Measurements from ENCODE around the gene CHMP5. TPM values are rescaled to one million over a fixed set of nuclear protein-coding genes. Genes with fewer than 3 reads are reported as not detected.

Gene CHMP5
- total and polyA plus RNA-seq, 8 donors: 9.8 to 164 (median 64.3) TPM

- Histone ChIP-seq H3K27ac (no peak overlapping the region), H3K4me3 (no peak overlapping the region), H3K27me3 (no peaks in the 10 kb centered on the region), H3K4me1 (no peaks in the 10 kb centered on the region), H3K9me3 (no peaks in the 10 kb centered on the region), H3K36me3 (peaks cover 82 to 100% (median 99%) of the 10 kb centered on the region in 4 donors)
- 90 to 96% (median 95%) methylated on average over 7 to 8 of the region's 8 CpGs for WGBS, 5 donors
- TF ChIP-seq POLR2A (IDR thresholded peaks at IDR 0.05) (no peak), POLR2AphosphoS5 (IDR thresholded peaks at IDR 0.05) (no peak), CTCF (IDR thresholded peaks at IDR 0.05) (no peak), EP300 (IDR thresholded peaks at IDR 0.05) (no peak)
- no peak for DNase-seq
- intact Hi-C loops (cut with DNase I; ENCODE audit: low total_unique reads): no loop called here
These were observed 9.8 kb upstream of the CHMP5 start for GRCh38 chr9:33255014-33255413.

- no peaks in the 10 kb centered on the region for H3K9me3 ChIP-seq
- peaks cover 87 to 100% (median 99%) of the 10 kb centered on the region in 4 donors for H3K36me3 ChIP-seq
- TF ChIP-seq EP300 (IDR thresholded peaks at IDR 0.05): no peak
- no peak for TF ChIP-seq POLR2A (IDR thresholded peaks at IDR 0.05)
- no peak for TF ChIP-seq CTCF (IDR thresholded peaks at IDR 0.05)
- no peak for TF ChIP-seq POLR2AphosphoS5 (IDR thresholded peaks at IDR 0.05)
- intact Hi-C loops (cut with DNase I; ENCODE audit: low total_unique reads): no loop called here
- H3K27ac ChIP-seq: no peak overlapping the region
- no peak for DNase-seq
- no peaks in the 10 kb centered on the region for H3K27me3 ChIP-seq
- no peaks in the 10 kb centered on the region for H3K4me1 ChIP-seq
- no peak overlapping the region for H3K4me3 ChIP-seq
- WGBS, 5 donors: 87 to 96% (median 92%) methylated on average over 4 of the region's 4 CpGs
These were observed 9.4 kb upstream of the CHMP5 start for GRCh38 chr9:33255471-33255870.

GRCh38 chr9:33256236-33256635, 8.6 kb upstream of the CHMP5 start:
- Histone ChIP-seq H3K4me1 (peaks cover 0 to 6% (median 0%) of the 10 kb centered on the region in 4 donors), H3K9me3 (no peaks in the 10 kb centered on the region), H3K27me3 (no peaks in the 10 kb centered on the region), H3K4me3 (no peak overlapping the region), H3K36me3 (peaks cover 93 to 100% (median 99%) of the 10 kb centered on the region in 4 donors), H3K27ac (no peak overlapping the region)
- intact Hi-C loops (cut with DNase I; ENCODE audit: low total_unique reads): no loop called here
- DNase-seq: no peak
- 82 to 94% (median 89%) methylated on average over 2 of the region's 2 CpGs for WGBS, 5 donors
- TF ChIP-seq CTCF (IDR thresholded peaks at IDR 0.05) (no peak), EP300 (IDR thresholded peaks at IDR 0.05) (no peak), POLR2AphosphoS5 (IDR thresholded peaks at IDR 0.05) (no peak), POLR2A (IDR thresholded peaks at IDR 0.05) (no peak)

GRCh38 chr9:33257276-33257675, 7.6 kb upstream of the CHMP5 start:
- no peak overlapping the region for H3K4me3 ChIP-seq
- intact Hi-C loops (cut with DNase I; ENCODE audit: low total_unique reads): no loop called here
- no peak overlapping the region for H3K27ac ChIP-seq
- no peaks in the 10 kb centered on the region for H3K9me3 ChIP-seq
- H3K27me3 ChIP-seq: no peaks in the 10 kb centered on the region
- H3K4me1 ChIP-seq: peaks cover 0 to 13% (median 3%) of the 10 kb centered on the region in 4 donors
- WGBS, 5 donors: 87 to 93% (median 91%) methylated on average over 4 of the region's 4 CpGs
- no peak for DNase-seq
- H3K36me3 ChIP-seq: peaks cover 100% of the 10 kb centered on the region in 4 donors
- no peak for TF ChIP-seq EP300 (IDR thresholded peaks at IDR 0.05)
- no peak for TF ChIP-seq POLR2AphosphoS5 (IDR thresholded peaks at IDR 0.05)
- no peak for TF ChIP-seq CTCF (IDR thresholded peaks at IDR 0.05)
- no peak for TF ChIP-seq POLR2A (IDR thresholded peaks at IDR 0.05)
